PFSK-1 (cell line): ENCODE data around the gene CPLX1.

Source experiments
- FOXP2 ChIP-seq: optimal IDR thresholded peaks from 2 replicates; pipeline ENCODE3; 2011; ENCODE audit warnings: borderline replicate concordance, control low read depth, inconsistent platforms; ENCODE audit not compliant: insufficient read depth; ENCODE audit errors: extremely low read length, extremely low read depth
- POLR2AphosphoS5 ChIP-seq: IDR thresholded peaks from 2 replicates; pipeline ENCODE4 v1.6.1; 2012; ENCODE audit warnings: low read depth, mild to moderate bottlenecking, control low read depth, low read length, moderate library complexity
- SIN3A ChIP-seq: IDR thresholded peaks from 2 replicates; pipeline ENCODE4 v1.6.1; 2012; ENCODE audit warnings: mild to moderate bottlenecking, low read length, moderate library complexity, borderline replicate concordance; ENCODE audit not compliant: insufficient read depth
- TAF1 ChIP-seq: IDR thresholded peaks from 2 replicates; pipeline ENCODE4 v1.6.1; 2012; ENCODE audit warnings: low read length, control low read depth, borderline replicate concordance; ENCODE audit not compliant: insufficient read depth
- TF ChIP-seq, protein P1 (sequence below), 2 experiments: IDR thresholded peaks; 2 replicates each; pipeline versions ENCODE4 v1.6.1 to v1.8.0; 2011 to 2012; ENCODE audit warnings: low read depth in 2 of 2, low read length in 2 of 2, control low read depth in 1 of 2, inconsistent platforms in 1 of 2, mild to moderate bottlenecking in 1 of 2, moderate library complexity in 1 of 2; ENCODE audit not compliant: insufficient read depth in 1 of 2

The CPLX1 gene

DNA sequence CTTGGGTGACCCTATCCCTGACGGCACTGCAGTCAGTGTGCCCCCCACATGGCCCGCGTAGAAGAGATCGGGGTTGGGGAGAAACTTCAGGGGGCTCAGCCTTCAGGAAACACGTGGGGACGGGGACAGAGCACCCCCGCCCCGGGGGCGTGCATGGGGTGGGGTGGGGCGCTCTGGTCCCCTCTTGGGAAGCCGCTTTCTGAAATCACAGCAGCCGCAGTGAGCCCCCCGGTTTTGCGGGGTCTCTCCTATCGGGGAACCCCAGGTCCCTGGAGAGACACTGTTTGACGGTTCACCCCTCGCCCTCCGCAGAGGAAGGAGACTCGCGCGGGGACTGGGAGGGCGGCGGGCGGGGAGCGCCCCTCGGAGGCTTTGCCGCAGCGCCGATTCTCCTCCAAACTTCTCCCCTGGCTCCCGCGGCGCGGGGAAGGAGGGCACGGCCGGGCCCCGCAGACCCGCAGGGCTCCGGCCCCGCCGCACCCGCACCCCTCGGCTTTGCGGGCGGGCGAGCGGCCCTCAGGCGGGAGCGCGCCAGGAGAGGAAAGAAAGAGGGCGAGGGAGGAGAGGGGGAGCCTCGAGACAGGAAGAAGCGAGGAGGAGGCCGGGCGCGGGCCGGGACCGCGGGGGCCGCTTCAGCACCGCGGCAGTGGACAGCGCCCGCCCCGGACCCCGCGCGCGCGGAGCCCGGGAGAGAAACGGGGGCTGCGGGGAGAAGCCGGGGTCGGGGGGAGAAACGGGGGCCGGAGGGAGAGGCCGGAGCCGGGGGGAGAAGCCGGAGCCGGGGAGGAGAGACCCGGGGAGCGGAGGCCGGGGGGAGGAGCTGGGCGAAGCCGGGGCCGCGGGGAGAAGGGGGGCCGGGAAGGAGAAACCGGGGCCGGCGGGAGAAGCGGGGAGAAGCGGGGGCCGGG lies 612 bp downstream of the CPLX1 start:
- TF ChIP-seq FOXP2 = no peak
- no peak for TF ChIP-seq POLR2AphosphoS5
- TF ChIP-seq, protein P1, sequence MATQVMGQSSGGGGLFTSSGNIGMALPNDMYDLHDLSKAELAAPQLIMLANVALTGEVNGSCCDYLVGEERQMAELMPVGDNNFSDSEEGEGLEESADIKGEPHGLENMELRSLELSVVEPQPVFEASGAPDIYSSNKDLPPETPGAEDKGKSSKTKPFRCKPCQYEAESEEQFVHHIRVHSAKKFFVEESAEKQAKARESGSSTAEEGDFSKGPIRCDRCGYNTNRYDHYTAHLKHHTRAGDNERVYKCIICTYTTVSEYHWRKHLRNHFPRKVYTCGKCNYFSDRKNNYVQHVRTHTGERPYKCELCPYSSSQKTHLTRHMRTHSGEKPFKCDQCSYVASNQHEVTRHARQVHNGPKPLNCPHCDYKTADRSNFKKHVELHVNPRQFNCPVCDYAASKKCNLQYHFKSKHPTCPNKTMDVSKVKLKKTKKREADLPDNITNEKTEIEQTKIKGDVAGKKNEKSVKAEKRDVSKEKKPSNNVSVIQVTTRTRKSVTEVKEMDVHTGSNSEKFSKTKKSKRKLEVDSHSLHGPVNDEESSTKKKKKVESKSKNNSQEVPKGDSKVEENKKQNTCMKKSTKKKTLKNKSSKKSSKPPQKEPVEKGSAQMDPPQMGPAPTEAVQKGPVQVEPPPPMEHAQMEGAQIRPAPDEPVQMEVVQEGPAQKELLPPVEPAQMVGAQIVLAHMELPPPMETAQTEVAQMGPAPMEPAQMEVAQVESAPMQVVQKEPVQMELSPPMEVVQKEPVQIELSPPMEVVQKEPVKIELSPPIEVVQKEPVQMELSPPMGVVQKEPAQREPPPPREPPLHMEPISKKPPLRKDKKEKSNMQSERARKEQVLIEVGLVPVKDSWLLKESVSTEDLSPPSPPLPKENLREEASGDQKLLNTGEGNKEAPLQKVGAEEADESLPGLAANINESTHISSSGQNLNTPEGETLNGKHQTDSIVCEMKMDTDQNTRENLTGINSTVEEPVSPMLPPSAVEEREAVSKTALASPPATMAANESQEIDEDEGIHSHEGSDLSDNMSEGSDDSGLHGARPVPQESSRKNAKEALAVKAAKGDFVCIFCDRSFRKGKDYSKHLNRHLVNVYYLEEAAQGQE (IDR thresholded peaks at IDR 0.05; ENCODE audit: insufficient read depth in 1 of 2, low read depth in 2 of 2, low read length in 2 of 2) = peak; percentile 86 to 95

DNA sequence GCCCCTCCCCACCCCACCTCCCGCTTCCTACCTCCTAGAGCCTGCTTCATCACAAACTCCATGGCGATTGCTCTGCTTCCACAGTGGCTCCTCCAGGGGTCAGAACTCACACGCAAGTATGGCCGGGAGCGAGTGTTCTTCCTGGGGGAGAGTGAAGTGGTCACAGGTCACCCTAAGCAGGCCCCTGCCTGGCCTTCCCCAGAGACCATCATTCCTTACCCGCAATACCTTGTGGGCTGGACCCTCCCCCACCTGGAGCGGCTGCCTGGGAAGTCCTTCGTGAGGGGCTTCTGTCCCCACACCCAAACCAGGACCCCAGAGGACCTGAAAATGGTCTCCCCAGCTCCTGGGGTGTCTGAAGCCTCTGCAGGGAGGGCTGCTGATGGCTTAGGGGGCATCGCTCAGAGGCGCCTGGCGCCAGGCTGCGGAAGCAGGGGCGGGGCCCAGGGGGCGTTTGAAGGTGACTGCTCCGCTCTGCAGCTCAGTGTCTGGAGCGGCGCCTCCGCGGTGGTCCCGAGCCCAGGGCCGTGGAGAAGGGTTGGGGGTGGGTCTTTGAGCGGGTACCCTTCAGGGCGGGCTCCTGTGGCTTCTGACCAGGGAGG lies 1.4 kb downstream of the CPLX1 start:
- TF ChIP-seq, protein P1 (IDR thresholded peaks at IDR 0.05; ENCODE audit: insufficient read depth in 1 of 2, low read depth in 2 of 2, low read length in 2 of 2) = no peak
- no peak for TF ChIP-seq TAF1
- no peak for TF ChIP-seq SIN3A
- TF ChIP-seq FOXP2 = no peak
- no peak for TF ChIP-seq POLR2AphosphoS5

DNA sequence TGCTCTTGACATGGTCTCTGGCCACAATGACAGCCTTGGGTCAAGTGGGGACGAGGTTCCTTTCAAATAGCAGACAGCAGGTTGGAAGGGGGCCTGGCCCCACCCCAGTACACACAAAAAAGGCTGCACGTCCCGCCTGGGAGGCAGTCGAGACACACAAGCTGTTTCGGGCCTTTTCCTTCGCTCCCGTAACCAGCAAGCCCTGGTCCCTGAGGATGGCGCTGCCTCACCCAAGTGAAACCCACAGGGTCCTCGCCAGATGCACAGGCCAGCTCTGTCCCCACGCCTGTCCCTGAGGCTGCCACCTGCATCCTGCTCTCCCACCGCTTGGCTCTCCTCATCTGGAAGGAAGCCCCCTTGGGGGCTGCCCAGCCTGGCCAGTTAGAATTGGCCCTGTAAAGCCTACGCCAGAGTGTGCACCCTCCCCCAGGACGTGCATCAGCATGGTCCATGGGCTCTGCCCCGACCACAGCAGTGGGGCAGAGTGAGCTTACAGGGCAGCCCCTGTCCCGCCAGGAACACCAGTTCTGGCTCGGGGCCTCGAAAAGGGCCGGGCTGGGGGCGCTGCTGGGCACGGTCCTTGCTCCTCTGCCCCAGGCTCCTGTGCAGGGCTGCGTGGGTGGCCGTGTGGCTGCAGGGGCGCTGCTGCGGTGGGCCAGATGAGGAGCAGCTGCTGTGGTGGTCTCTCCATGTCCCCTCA lies 2.0 kb downstream of the CPLX1 start:
- TF ChIP-seq POLR2AphosphoS5 (no peak), FOXP2 (no peak), SIN3A (no peak), TAF1 (no peak)
- TF ChIP-seq, protein P1 (IDR thresholded peaks at IDR 0.05; ENCODE audit: insufficient read depth in 1 of 2, low read depth in 2 of 2, low read length in 2 of 2) = no peak

DNA sequence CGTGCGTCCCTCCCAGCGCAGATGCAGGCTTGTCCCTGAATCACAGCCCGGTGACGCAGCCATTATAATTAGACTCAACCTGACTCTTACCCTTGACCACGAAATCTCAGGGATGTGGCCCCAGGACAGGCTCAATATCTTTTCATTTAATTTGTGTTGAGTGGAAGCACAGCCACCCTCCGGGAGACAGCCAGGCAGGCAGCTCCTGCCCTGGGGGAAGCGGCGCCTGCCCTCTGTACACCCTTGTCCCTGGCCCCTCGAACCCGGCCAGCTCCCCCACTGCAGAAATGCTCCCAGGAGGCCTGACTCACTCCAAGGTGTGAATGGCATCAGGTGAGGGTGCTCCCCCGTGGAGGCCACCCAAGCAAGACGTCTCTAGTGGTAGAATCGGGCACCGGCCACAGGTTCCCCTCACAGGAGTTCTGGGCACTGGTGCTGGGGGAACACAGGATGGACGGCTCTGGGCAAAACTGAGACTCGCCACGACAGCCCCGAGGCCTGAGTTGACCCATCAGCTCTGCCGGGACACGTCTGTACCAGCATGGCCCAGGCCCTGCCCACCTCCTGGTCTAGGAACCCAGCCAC lies 2.7 kb downstream of the CPLX1 start:
- TF ChIP-seq, protein P1 (IDR thresholded peaks at IDR 0.05; ENCODE audit: insufficient read depth in 1 of 2, low read depth in 2 of 2, low read length in 2 of 2) = no peak
- TF ChIP-seq SIN3A (no peak), TAF1 (no peak), POLR2AphosphoS5 (no peak), FOXP2 (no peak)
